Esophagus muscularis mucosa (tissue), 4 donors: ENCODE measurements around the gene PIK3R5. TPM values are rescaled to one million over a fixed set of nuclear protein-coding genes. Genes with fewer than 3 reads are reported as not detected.

Experiments
- DNase-seq: peaks from one replicate; pipeline ENCODE4 v3.0.0-alpha.2; 2017; ENCODE audit errors: extremely low spot score
- H3K27ac ChIP-seq, 4 donors: fragments of 200-600 bp; sonication (generic); replicated peaks in 1 of 4; 1 replicate in 3 of 4; 2 replicates in 1 of 4; pipeline ENCODE4 v1.5.1; 2016 to 2019; ENCODE audit warnings: mild to moderate bottlenecking in 1 of 4
- H3K27me3 ChIP-seq, 4 donors: fragments of 200-600 bp; sonication (generic); one replicate each; pipeline versions ENCODE4 v1.5.1 to v1.6.0; 2016 to 2019
- H3K36me3 ChIP-seq, 4 donors: fragments of 200-600 bp; sonication (generic); one replicate each; pipeline ENCODE4 v1.5.1; 2016 to 2019
- H3K4me1 ChIP-seq, 4 donors: fragments of 200-600 bp; sonication (generic); one replicate each; pipeline ENCODE4 v1.5.1; 2016 to 2019
- H3K4me3 ChIP-seq, 4 donors: fragments of 200-600 bp; sonication (generic); 1 replicate in 2 of 4; 2 replicates in 2 of 4; pipeline ENCODE4 v1.5.1; 2016 to 2019; ENCODE audit warnings: mild to moderate bottlenecking in 4 of 4, moderate library complexity in 1 of 4
- H3K9me3 ChIP-seq, 4 donors: fragments of 200-600 bp; sonication (generic); 1 replicate in 3 of 4; 2 replicates in 1 of 4; pipeline ENCODE4 v1.5.1; 2016 to 2019
- CTCF ChIP-seq, 3 experiments: fragments of 200-600 bp in 2 of 3; fragments of 450-650 bp in 1 of 3; sonication (generic) in 2 of 3; IDR thresholded peaks; one replicate each; pipeline ENCODE4 v1.5.1; 2017 to 2019; ENCODE audit warnings: antibody characterized with exemption in 3 of 3, mild to moderate bottlenecking in 2 of 3, moderate library complexity in 1 of 3
- EP300 ChIP-seq: sonication (generic); formaldehyde crosslinking; IDR thresholded peaks from one replicate; pipeline ENCODE4 v1.6.1; 2017; ENCODE audit warnings: antibody characterized with exemption
- POLR2A ChIP-seq: fragments of 450-650 bp; IDR thresholded peaks from one replicate; pipeline ENCODE4 v1.6.1; 2017; ENCODE audit warnings: antibody characterized with exemption, moderate library complexity, mild to moderate bottlenecking, low read depth
- POLR2AphosphoS5 ChIP-seq, 2 donors: sonication (generic); formaldehyde crosslinking; IDR thresholded peaks; one replicate each; pipeline ENCODE4 v1.6.1; 2017; ENCODE audit warnings: antibody characterized with exemption in 2 of 2
- WGBS: methylation state at CpG from one replicate; pipeline ENCODE4 v1.1.5; 2018; 5-methylcytosine and 5-hydroxymethylcytosine counted together
- intact Hi-C: fragments of 100-400 bp; cut with DNase I; formaldehyde crosslinking; loops from one replicate; pipeline ENCODE4 v1.15.1; 2023
- total RNA-seq, 4 donors: library from RNA; depleted of rRNA; stranded (reverse); fragments of >200 nt; gene quantifications; one replicate each; pipeline versions ENCODE4 v1.1.0 to v1.2.1, GENCODE V29; 2016

The PIK3R5 gene
- total RNA-seq, 4 donors from 2014 or later: 7.0 to 16.2 (median 9.6) TPM

DNA sequence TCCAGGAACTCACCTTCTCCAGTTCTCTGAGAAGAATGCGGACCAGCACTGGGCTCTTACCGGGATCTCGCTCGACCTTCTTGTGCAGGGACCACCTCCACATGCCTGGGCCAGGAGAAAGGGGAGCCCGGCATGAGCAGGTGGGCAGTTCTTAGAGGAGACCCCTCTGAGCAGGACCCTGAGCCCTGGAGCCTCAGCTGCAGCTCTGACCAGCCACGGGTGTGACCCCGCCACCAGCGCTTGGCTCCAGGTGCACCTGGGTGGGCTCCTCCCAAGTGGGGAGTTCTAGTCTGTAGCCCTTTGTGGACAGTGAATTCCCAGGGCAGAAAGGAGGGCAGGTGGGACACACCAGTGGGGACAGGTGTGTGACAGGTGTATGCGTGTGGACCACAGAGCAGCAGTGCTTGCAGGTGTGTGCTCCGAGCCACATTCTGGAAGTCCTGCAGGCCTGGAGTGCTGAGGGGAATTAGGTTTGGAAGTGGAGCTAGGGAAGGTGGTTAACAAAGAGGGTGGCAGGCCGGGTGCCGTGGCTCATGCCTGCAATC lies 126.9 kb downstream of the PIK3R5 start:
- TF ChIP-seq POLR2A (no peak), POLR2AphosphoS5 (IDR thresholded peaks at IDR 0.05) (no peak), CTCF (IDR thresholded peaks at IDR 0.05) (no peak), EP300 (no peak)
- no peaks in the 10 kb centered on the region for H3K4me1 ChIP-seq
- H3K27ac ChIP-seq: no peak overlapping the region
- WGBS: 95% methylated on average over 8 of the region's 12 CpGs
- peaks cover 0 to 45% (median 0%) of the 10 kb centered on the region in 4 donors for H3K27me3 ChIP-seq
- peaks cover 0 to 3% (median 0%) of the 10 kb centered on the region in 4 donors for H3K36me3 ChIP-seq
- intact Hi-C loops: no loop called here
- no peak overlapping the region for H3K4me3 ChIP-seq
- no peaks in the 10 kb centered on the region for H3K9me3 ChIP-seq
- DNase-seq: peak; percentile 24

GRCh38 chr17:8837563-8838075 lies 127.9 kb downstream of the PIK3R5 start:
- Histone ChIP-seq H3K36me3 (peaks cover 0 to 3% (median 0%) of the 10 kb centered on the region in 4 donors), H3K27me3 (peaks cover 0 to 55% (median 3%) of the 10 kb centered on the region in 4 donors), H3K4me1 (no peaks in the 10 kb centered on the region), H3K9me3 (no peaks in the 10 kb centered on the region), H3K27ac (no peak overlapping the region), H3K4me3 (no peak overlapping the region)
- 56% methylated on average over 8 of the region's 8 CpGs for WGBS
- TF ChIP-seq CTCF (IDR thresholded peaks at IDR 0.05) (no peak), POLR2A (no peak), EP300 (no peak), POLR2AphosphoS5 (IDR thresholded peaks at IDR 0.05) (no peak)
- intact Hi-C loops: no loop called here
- DNase-seq: peak; percentile 64

GRCh38 chr17:8836821-8837562 lies 128.5 kb downstream of the PIK3R5 start:
- peaks cover 0 to 59% (median 3%) of the 10 kb centered on the region in 4 donors for H3K27me3 ChIP-seq
- no peak overlapping the region for H3K4me3 ChIP-seq
- H3K27ac ChIP-seq: no peak overlapping the region
- TF ChIP-seq POLR2AphosphoS5 (IDR thresholded peaks at IDR 0.05) (no peak), POLR2A (no peak), CTCF (IDR thresholded peaks at IDR 0.05) (no peak), EP300 (no peak)
- H3K36me3 ChIP-seq: peaks cover 0 to 3% (median 0%) of the 10 kb centered on the region in 4 donors
- intact Hi-C loops: no loop called here
- peak; percentile 81 for DNase-seq
- no peaks in the 10 kb centered on the region for H3K9me3 ChIP-seq
- H3K4me1 ChIP-seq: no peaks in the 10 kb centered on the region
- 81% methylated on average over 15 of the region's 15 CpGs for WGBS

GRCh38 chr17:8835631-8836364 lies 129.7 kb downstream of the PIK3R5 start:
- no peak overlapping the region for H3K4me3 ChIP-seq
- no peak for TF ChIP-seq EP300
- no peak for TF ChIP-seq POLR2AphosphoS5 (IDR thresholded peaks at IDR 0.05)
- no peak for TF ChIP-seq POLR2A
- peaks cover 0 to 3% (median 0%) of the 10 kb centered on the region in 4 donors for H3K36me3 ChIP-seq
- H3K9me3 ChIP-seq: no peaks in the 10 kb centered on the region
- H3K27me3 ChIP-seq: peaks cover 0 to 59% (median 3%) of the 10 kb centered on the region in 4 donors
- WGBS: 86% methylated on average over 3 of the region's 6 CpGs
- peak; percentile 74 for DNase-seq
- H3K4me1 ChIP-seq: no peaks in the 10 kb centered on the region
- no peak overlapping the region for H3K27ac ChIP-seq
- intact Hi-C loops: no loop called here

DNA sequence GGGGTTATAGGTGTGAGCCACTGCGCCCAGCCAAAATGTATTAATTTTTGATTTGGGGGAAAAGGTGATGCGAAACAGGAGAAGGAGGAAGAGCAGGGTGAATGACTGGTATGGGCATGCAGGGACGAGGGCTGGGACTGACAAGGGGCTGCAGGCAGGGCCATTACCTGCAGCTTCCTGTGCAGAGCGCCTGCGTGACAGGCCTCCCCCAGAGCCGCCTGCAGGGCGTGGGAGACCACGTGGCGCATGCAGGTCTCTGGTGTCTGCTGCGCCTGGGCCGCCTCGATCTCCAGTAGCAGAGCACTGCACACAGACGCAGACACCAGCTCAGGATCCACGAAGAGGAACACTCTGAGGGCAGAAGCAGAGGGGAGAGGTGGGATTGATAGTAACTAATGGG lies 130.4 kb downstream of the PIK3R5 start:
- WGBS: 89% methylated on average over 14 of the region's 14 CpGs
- H3K4me1 ChIP-seq: no peaks in the 10 kb centered on the region
- H3K9me3 ChIP-seq: no peaks in the 10 kb centered on the region
- no peak overlapping the region for H3K27ac ChIP-seq
- no peak for TF ChIP-seq CTCF (IDR thresholded peaks at IDR 0.05)
- no peak for TF ChIP-seq POLR2AphosphoS5 (IDR thresholded peaks at IDR 0.05)
- no peak for TF ChIP-seq POLR2A
- H3K4me3 ChIP-seq: no peak overlapping the region
- H3K36me3 ChIP-seq: peaks cover 0 to 3% (median 0%) of the 10 kb centered on the region in 4 donors
- H3K27me3 ChIP-seq: peaks cover 0 to 66% (median 3%) of the 10 kb centered on the region in 4 donors
- peak; percentile 8 for DNase-seq
- intact Hi-C loops: no loop called here
